ENCODE data around the gene LRCH4. TPM values are rescaled to one million over a fixed set of nuclear protein-coding genes. Genes with fewer than 3 reads are reported as not detected.

Gene LRCH4
- total RNA-seq, 5 donors from 2014 or later (not counting 1 experiment from before 2014, with no cell fraction given), result 328 to 377 (median 362) TPM

- H3K4me3 Mint-ChIP-seq, result peak overlapping the region in 2 of 3 donors; percentile 3 to 13
These were observed 14.2 kb downstream of the LRCH4 start for GRCh38 chr7:100571829-100572116.

GRCh38 chr7:100570954-100571828 lies 14.7 kb downstream of the LRCH4 start:
- peaks cover 20 to 38% (median 38%) of the 10 kb centered on the region in 3 donors for H3K4me1 Mint-ChIP-seq

More at GRCh38 chr7:100571829-100572116, 14.2 kb downstream of the LRCH4 start:
- H3K9me3 ChIP-seq, result no peaks in the 10 kb centered on the region
- POLR2A ChIA-PET, result no interaction called here
- no peak for DNase-seq
- WGBS (ENCODE audit: insufficient coverage), result 100% methylated on average over 2 of the region's 2 CpGs
- peaks cover 21% of the 10 kb centered on the region for H3K36me3 Mint-ChIP-seq
- CTCF ChIA-PET, result no interaction called here
- no peaks in the 10 kb centered on the region for H3K9me3 Mint-ChIP-seq
- H3K27me3 ChIP-seq (replicated peaks in 1 of 2; ENCODE audit: control insufficient read depth in 2 of 2, extremely low read depth in 1 of 2, insufficient read depth in 2 of 2, low read length in 1 of 2), result no peaks in the 10 kb centered on the region
- no peak overlapping the region for H3K27ac ChIP-seq (ENCODE audit: low read length)
- H3K36me3 ChIP-seq (ENCODE audit: control insufficient read depth in 2 of 2, extremely low read depth in 1 of 2, insufficient read depth in 1 of 2, low read length in 1 of 2), result peaks cover 24 to 41% of the 10 kb centered on the region in 2 donors
- H3K27ac Mint-ChIP-seq, result peak overlapping the region; percentile 52 to 71
- ATAC-seq (replicated peaks in 1 of 4), result no peak
- H3K4me1 ChIP-seq (ENCODE audit: control insufficient read depth in 1 of 2, extremely low read depth in 1 of 2, insufficient read depth in 2 of 2, low read length in 2 of 2), result peaks cover 14 to 65% of the 10 kb centered on the region in 2 experiments
- H3K4me3 ChIP-seq (ENCODE audit: control insufficient read depth in 1 of 2, extremely low read depth in 1 of 2, low read length in 1 of 2), result no peak overlapping the region
- H3K4me1 Mint-ChIP-seq, result peaks cover 25 to 38% (median 38%) of the 10 kb centered on the region in 3 donors
- H3K27me3 Mint-ChIP-seq, result no peaks in the 10 kb centered on the region

GRCh38 chr7:100568896-100569844 lies 16.8 kb downstream of the LRCH4 start:
- peak overlapping the region; percentile 81 to 85 for H3K27ac Mint-ChIP-seq
- ATAC-seq (replicated peaks in 1 of 4) (peak; percentile 22 to 28 (median 26)), DNase-seq (peak in 23 of 35 experiments; percentile 24 to 68 (median 39))
- Histone ChIP-seq H3K4me1 (ENCODE audit: control insufficient read depth in 1 of 2, extremely low read depth in 1 of 2, insufficient read depth in 2 of 2, low read length in 2 of 2) (peaks cover 14 to 63% of the 10 kb centered on the region in 2 experiments), H3K27me3 (replicated peaks in 1 of 2; ENCODE audit: control insufficient read depth in 2 of 2, extremely low read depth in 1 of 2, insufficient read depth in 2 of 2, low read length in 1 of 2) (no peaks in the 10 kb centered on the region), H3K4me3 (ENCODE audit: control insufficient read depth in 1 of 2, extremely low read depth in 1 of 2, low read length in 1 of 2) (peak overlapping the region; percentile 36 to 46), H3K9me3 (no peaks in the 10 kb centered on the region), H3K27ac (ENCODE audit: low read length) (peak overlapping the region; percentile 63), H3K36me3 (ENCODE audit: control insufficient read depth in 2 of 2, extremely low read depth in 1 of 2, insufficient read depth in 1 of 2, low read length in 1 of 2) (peaks cover 12 to 23% of the 10 kb centered on the region in 2 donors)
- CTCF ChIA-PET, result interaction anchor here in 1 of 2 donors (0.7 kb wide), 1 partner anchor 17 kb away, joined by 4 read pairs; the partner anchor contains the start of gene FBXO24
- WGBS (ENCODE audit: insufficient coverage), result 19% methylated on average over 20 of the region's 36 CpGs
- H3K27me3 Mint-ChIP-seq, result no peaks in the 10 kb centered on the region
- peaks cover 4% of the 10 kb centered on the region for H3K36me3 Mint-ChIP-seq
- H3K4me3 Mint-ChIP-seq, result peak overlapping the region; percentile 44 to 71 (median 54)
- POLR2A ChIA-PET, result no interaction called here
- H3K9me3 Mint-ChIP-seq, result no peaks in the 10 kb centered on the region
- H3K4me1 Mint-ChIP-seq, result peaks cover 28 to 37% (median 36%) of the 10 kb centered on the region in 3 donors

More at GRCh38 chr7:100570954-100571828, 14.7 kb downstream of the LRCH4 start:
- no peak for DNase-seq
- peak overlapping the region in 2 of 3 donors; percentile 25 to 71 for H3K4me3 Mint-ChIP-seq
- Histone ChIP-seq H3K27ac (ENCODE audit: low read length) (no peak overlapping the region), H3K9me3 (no peaks in the 10 kb centered on the region), H3K4me1 (ENCODE audit: control insufficient read depth in 1 of 2, extremely low read depth in 1 of 2, insufficient read depth in 2 of 2, low read length in 2 of 2) (peaks cover 14 to 65% of the 10 kb centered on the region in 2 experiments), H3K27me3 (replicated peaks in 1 of 2; ENCODE audit: control insufficient read depth in 2 of 2, extremely low read depth in 1 of 2, insufficient read depth in 2 of 2, low read length in 1 of 2) (no peaks in the 10 kb centered on the region), H3K4me3 (ENCODE audit: control insufficient read depth in 1 of 2, extremely low read depth in 1 of 2, low read length in 1 of 2) (no peak overlapping the region), H3K36me3 (ENCODE audit: control insufficient read depth in 2 of 2, extremely low read depth in 1 of 2, insufficient read depth in 1 of 2, low read length in 1 of 2) (peaks cover 24 to 35% of the 10 kb centered on the region in 2 donors)
- WGBS (ENCODE audit: insufficient coverage), result 82% methylated on average over 11 of the region's 26 CpGs
- no peaks in the 10 kb centered on the region for H3K27me3 Mint-ChIP-seq
- peak overlapping the region; percentile 52 to 71 for H3K27ac Mint-ChIP-seq
- CTCF ChIA-PET, result interaction anchor here (0.5 to 0.7 kb wide), 2 partner anchors 124 to 134 kb away, joined by 4 read pairs; partner anchors contain the start of gene POP7 (in 1 of the 2)
- H3K36me3 Mint-ChIP-seq, result peaks cover 16% of the 10 kb centered on the region
- POLR2A ChIA-PET, result no interaction called here
- no peaks in the 10 kb centered on the region for H3K9me3 Mint-ChIP-seq
- no peak for ATAC-seq (replicated peaks in 1 of 4)

GRCh38 chr7:100568176-100568895 lies 17.6 kb downstream of the LRCH4 start:
- H3K4me3 Mint-ChIP-seq, result peak overlapping the region in 1 of 3 donors; percentile 71
- ATAC-seq (replicated peaks in 1 of 4) (no peak), DNase-seq (peak in 1 of 35 experiments; percentile 25)
- no peaks in the 10 kb centered on the region for H3K27me3 Mint-ChIP-seq
- Histone ChIP-seq H3K9me3 (no peaks in the 10 kb centered on the region), H3K36me3 (ENCODE audit: control insufficient read depth in 2 of 2, extremely low read depth in 1 of 2, insufficient read depth in 1 of 2, low read length in 1 of 2) (peaks cover 6 to 21% of the 10 kb centered on the region in 2 donors), H3K27ac (ENCODE audit: low read length) (peak overlapping the region; percentile 39), H3K27me3 (replicated peaks in 1 of 2; ENCODE audit: control insufficient read depth in 2 of 2, extremely low read depth in 1 of 2, insufficient read depth in 2 of 2, low read length in 1 of 2) (no peaks in the 10 kb centered on the region), H3K4me1 (ENCODE audit: control insufficient read depth in 1 of 2, extremely low read depth in 1 of 2, insufficient read depth in 2 of 2, low read length in 2 of 2) (peaks cover 14 to 68% of the 10 kb centered on the region in 2 experiments), H3K4me3 (ENCODE audit: control insufficient read depth in 1 of 2, extremely low read depth in 1 of 2, low read length in 1 of 2) (no peak overlapping the region)
- peak overlapping the region; percentile 84 to 85 for H3K27ac Mint-ChIP-seq
- ChIA-PET POLR2A (no interaction called here), CTCF (interaction anchor here in 1 of 2 donors (0.7 kb wide), 1 partner anchor 18 kb away, joined by 4 read pairs; the partner anchor contains the start of gene FBXO24)
- H3K9me3 Mint-ChIP-seq, result no peaks in the 10 kb centered on the region
- WGBS (ENCODE audit: insufficient coverage), result 90% methylated on average over 7 of the region's 11 CpGs
- peaks cover 8% of the 10 kb centered on the region for H3K36me3 Mint-ChIP-seq
- H3K4me1 Mint-ChIP-seq, result peaks cover 34 to 43% (median 42%) of the 10 kb centered on the region in 3 donors

GRCh38 chr7:100567751-100568175 lies 18.2 kb downstream of the LRCH4 start:
- Histone ChIP-seq H3K4me3 (ENCODE audit: control insufficient read depth in 1 of 2, extremely low read depth in 1 of 2, low read length in 1 of 2) (no peak overlapping the region), H3K36me3 (ENCODE audit: control insufficient read depth in 2 of 2, extremely low read depth in 1 of 2, insufficient read depth in 1 of 2, low read length in 1 of 2) (peaks cover 7 to 21% of the 10 kb centered on the region in 2 donors), H3K27ac (ENCODE audit: low read length) (peak overlapping the region; percentile 39), H3K9me3 (no peaks in the 10 kb centered on the region), H3K4me1 (ENCODE audit: control insufficient read depth in 1 of 2, extremely low read depth in 1 of 2, insufficient read depth in 2 of 2, low read length in 2 of 2) (peaks cover 14 to 64% of the 10 kb centered on the region in 2 experiments), H3K27me3 (replicated peaks in 1 of 2; ENCODE audit: control insufficient read depth in 2 of 2, extremely low read depth in 1 of 2, insufficient read depth in 2 of 2, low read length in 1 of 2) (no peaks in the 10 kb centered on the region)
- peak overlapping the region; percentile 79 to 84 for H3K27ac Mint-ChIP-seq
- no peak for DNase-seq
- H3K4me1 Mint-ChIP-seq, result peaks cover 34 to 43% (median 42%) of the 10 kb centered on the region in 3 donors
- H3K4me3 Mint-ChIP-seq, result no peak overlapping the region
- no peak for ATAC-seq (replicated peaks in 1 of 4)
- ChIA-PET CTCF (interaction anchor here in 1 of 2 donors (1.2 kb wide), 1 partner anchor 98 kb away, joined by 6 read pairs; no protein-coding TSS in a partner anchor), POLR2A (no interaction called here)
- H3K36me3 Mint-ChIP-seq, result peaks cover 10% of the 10 kb centered on the region
- no peaks in the 10 kb centered on the region for H3K27me3 Mint-ChIP-seq
- no peaks in the 10 kb centered on the region for H3K9me3 Mint-ChIP-seq
- WGBS (ENCODE audit: insufficient coverage), result 33% methylated on average over 3 of the region's 3 CpGs

Data from T-cell (primary cell).